Activated T-helper 17 cell treated with anti-CD3 and anti-CD28 coated beads, Interleukin-2, amount 50 U/mL, for 72 hours (primary cell): Measurements from ENCODE around the gene UCK1. TPM values are rescaled to one million over a fixed set of nuclear protein-coding genes. Genes with fewer than 3 reads are reported as not detected.

ENCODE experiments used
- ATAC-seq: fragments of 150-1000 bp; cut with Tn5 transposase; replicated peaks from 2 replicates; pipeline ENCODE4 v1.10.0; 2021; ENCODE audit warnings: mild to moderate bottlenecking, moderate library complexity
- H3K27ac Mint-ChIP-seq: one replicate; pipeline ENCODE4 v1.8.0; 2022; ENCODE audit warnings: mixed read lengths
- H3K27me3 Mint-ChIP-seq: one replicate; pipeline ENCODE4 v1.8.0; 2022; ENCODE audit warnings: mixed read lengths
- H3K36me3 Mint-ChIP-seq: one replicate; pipeline ENCODE4 v1.8.0; 2022; ENCODE audit warnings: low read depth, mild to moderate bottlenecking, mixed read lengths
- H3K4me1 Mint-ChIP-seq: one replicate; pipeline ENCODE4 v1.8.0; 2022; ENCODE audit warnings: mixed read lengths
- H3K4me3 Mint-ChIP-seq: one replicate; pipeline ENCODE4 v1.8.0; 2022; ENCODE audit warnings: mild to moderate bottlenecking, mixed read lengths
- H3K9me3 Mint-ChIP-seq: one replicate; pipeline ENCODE4 v1.8.0; 2022; ENCODE audit warnings: mixed read lengths
- total RNA-seq, 2 donors: library from RNA; stranded (reverse); gene quantifications; one replicate each; pipeline ENCODE4 v1.2.3, GENCODE V29; 2022

The UCK1 gene
- total RNA-seq, 2 donors from 2014 or later = 22.1 to 23.7 TPM

DNA sequence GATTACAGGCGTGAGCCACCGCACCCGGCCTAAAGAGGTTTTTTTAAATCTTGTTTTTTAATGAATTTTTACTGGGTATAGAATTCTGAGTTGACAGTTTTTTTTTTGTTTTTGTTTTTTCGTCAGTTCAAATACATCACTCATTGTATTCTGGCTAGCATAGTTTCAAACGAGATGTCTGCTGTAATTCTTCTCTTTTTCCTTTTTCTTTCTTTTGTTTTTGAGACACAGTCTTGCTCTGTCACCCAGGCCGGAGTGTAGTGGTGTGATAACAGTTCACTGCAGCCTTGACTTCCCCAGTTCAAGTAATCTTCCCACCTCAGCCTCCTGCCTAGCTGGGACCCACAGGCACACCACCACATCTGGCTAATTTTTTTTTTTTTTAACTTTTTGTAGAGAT, 12.1 kb upstream of the UCK1 start:
- no peak for ATAC-seq
- Mint-ChIP-seq H3K27me3 (peaks cover 11% of the 10 kb centered on the region), H3K4me3 (no peak overlapping the region), H3K36me3 (no peaks in the 10 kb centered on the region), H3K4me1 (peaks cover 19% of the 10 kb centered on the region), H3K27ac (no peak overlapping the region), H3K9me3 (peaks cover 5% of the 10 kb centered on the region)

DNA sequence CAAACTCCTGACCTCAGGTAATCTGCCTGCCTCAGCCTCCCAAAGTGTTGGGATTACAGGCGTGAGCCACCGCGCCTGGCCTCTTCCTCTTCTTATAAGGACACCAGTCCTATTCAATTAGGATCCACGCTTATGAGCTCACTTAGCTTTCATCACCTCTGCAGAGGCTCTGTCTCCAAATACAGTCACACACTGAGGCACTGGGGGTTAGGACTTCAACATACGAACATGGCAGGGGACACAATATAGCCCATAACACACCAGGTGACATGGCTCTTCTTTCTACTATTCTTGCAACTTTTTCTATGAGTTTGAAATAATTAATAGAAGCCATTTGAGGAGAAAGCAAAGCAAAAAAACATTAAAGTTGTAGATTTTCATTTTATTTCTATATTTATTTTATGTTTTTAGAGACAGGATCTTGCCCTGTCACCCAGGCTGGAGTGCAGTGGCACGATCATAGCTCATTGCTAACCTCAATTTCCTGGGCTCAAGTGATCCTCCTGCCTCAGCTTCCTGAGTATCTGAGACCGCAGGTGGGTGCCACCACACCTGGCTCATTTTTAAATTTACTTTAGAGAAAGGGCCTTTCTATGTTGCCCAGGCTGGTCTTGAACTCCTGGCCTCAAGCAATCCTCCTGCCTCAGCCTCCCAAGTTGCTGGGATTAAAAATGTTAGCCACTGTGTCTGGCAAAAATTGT, 8.3 kb upstream of the UCK1 start:
- no peak overlapping the region for H3K27ac Mint-ChIP-seq

DNA sequence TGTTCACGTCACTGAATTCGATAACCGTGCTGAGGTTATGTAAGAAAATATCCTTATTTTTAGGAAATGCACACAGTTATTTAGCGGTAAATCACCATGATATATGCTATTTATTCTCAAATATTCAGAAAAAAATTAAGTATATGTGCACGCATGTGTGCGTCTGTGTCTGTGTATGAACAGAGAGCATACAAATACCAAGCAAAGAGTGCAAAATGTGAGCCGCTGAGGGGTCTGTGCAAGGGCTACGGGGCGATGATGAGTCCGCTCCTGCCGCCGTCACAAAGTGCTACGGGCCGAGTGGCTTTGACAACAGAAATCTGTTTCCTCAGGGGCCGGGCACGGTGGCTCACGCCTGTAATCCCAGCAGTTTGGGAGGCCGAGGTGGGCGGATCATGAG, 6.9 kb upstream of the UCK1 start:
- H3K27me3 Mint-ChIP-seq = no peaks in the 10 kb centered on the region
- H3K27ac Mint-ChIP-seq = no peak overlapping the region
- no peak overlapping the region for H3K4me3 Mint-ChIP-seq
- ATAC-seq = no peak
- peaks cover 16% of the 10 kb centered on the region for H3K4me1 Mint-ChIP-seq
- H3K36me3 Mint-ChIP-seq = no peaks in the 10 kb centered on the region
- peaks cover 4% of the 10 kb centered on the region for H3K9me3 Mint-ChIP-seq

More for the DNA sequence above, 8.3 kb upstream of the UCK1 start:
- ATAC-seq = peak; percentile 48
- peaks cover 15% of the 10 kb centered on the region for H3K4me1 Mint-ChIP-seq
- peaks cover 4% of the 10 kb centered on the region for H3K9me3 Mint-ChIP-seq
- no peaks in the 10 kb centered on the region for H3K36me3 Mint-ChIP-seq
- no peaks in the 10 kb centered on the region for H3K27me3 Mint-ChIP-seq
- H3K4me3 Mint-ChIP-seq = no peak overlapping the region

DNA sequence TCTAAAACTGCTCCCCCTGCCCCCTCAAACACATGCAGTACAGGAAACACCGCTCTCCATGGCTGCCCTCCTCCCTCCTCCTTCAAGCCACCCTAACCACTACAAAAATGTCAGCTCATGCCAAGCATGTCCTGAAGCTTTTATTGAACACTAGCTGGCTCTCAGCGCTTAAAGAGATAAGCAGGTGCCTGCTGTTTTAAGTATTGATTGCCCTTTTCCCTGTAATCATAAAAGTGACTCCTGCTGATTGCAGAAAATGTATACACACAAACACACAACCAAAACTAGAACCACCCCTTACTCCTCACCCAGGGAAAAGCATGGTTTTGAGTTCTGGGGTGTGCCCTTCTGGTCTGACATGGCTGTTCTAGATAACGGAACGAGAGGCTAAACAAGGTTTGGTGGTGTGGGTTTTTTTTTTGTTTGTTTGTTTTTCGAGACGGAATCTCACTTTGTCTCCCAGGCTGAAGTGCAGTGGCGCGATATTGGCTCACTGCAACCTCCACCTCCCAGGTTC, 3.7 kb upstream of the UCK1 start:
- Mint-ChIP-seq H3K9me3 (no peaks in the 10 kb centered on the region), H3K4me3 (no peak overlapping the region), H3K27ac (no peak overlapping the region), H3K27me3 (no peaks in the 10 kb centered on the region), H3K36me3 (peaks cover 2% of the 10 kb centered on the region), H3K4me1 (peaks cover 11% of the 10 kb centered on the region)
- ATAC-seq = no peak

DNA sequence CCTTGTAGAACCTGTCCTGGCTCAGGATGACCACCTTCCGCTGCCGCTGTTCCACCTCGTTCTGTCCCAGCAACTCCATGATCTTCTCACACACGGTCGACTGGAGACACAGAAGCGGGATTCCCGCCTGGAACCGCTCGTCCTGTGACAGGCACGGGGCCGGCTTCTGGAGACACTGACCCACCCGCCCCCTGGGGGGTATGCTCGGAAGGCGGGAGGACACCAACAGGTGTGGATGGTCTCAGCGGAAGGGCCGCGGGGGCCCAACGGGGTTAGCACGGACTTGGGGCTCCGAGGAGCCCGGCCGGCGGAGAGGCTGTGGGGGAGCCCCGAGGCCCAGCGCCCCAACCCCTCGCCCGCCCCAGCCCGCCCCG, 530 bp downstream of the UCK1 start:
- Mint-ChIP-seq H3K4me1 (peaks cover 6% of the 10 kb centered on the region), H3K27ac (peak overlapping the region; percentile 33), H3K4me3 (peak overlapping the region; percentile 68), H3K36me3 (peaks cover 38% of the 10 kb centered on the region), H3K9me3 (no peaks in the 10 kb centered on the region), H3K27me3 (no peaks in the 10 kb centered on the region)
- ATAC-seq = peak; percentile 25

DNA sequence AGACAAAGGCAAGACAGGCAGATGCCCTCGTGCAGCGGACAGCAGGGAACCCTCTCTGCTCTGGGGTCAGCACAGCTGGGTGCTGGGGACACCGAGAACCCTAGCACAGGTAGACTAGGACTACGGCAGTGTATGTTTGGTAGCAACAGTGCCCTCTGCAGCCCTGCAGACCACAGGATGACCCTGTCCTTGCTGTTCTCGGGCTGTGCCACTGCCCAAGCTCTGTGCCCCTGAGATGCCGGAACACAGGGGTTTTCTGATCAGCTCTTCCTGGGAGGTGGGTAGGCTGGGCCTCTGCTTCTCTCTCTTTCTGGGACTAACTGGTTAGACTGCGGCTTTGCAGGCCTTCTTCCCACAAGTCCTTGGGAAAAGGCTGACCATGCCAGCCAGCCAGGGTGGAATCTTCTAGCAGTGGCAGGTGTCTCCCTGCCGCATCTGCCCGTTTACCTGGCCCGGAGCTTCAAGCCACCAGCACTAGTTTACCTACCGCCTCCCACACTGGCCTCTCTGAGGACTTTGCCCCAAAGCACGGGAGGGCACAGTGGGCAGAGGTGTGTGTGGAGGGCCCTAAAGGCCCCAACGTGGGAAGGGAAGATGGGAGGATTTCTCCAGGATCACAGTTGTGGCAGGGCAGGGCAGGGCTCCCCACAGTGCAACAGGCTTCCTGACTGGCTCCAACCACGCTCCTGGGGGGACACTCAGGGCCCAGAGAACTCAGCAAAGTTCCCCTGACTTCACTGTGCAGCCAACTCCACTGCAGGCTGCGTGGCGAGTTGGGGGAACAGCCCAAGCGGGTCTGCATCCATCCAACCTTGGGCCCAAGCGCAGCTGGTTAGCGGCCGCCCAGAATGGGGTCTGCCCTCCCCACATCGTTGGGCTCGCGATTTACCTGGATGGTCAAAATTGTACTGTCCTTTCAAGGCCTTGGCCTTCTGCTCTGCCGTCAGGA, 1.2 kb downstream of the UCK1 start:
- Mint-ChIP-seq H3K4me3 (peak overlapping the region; percentile 68), H3K9me3 (no peaks in the 10 kb centered on the region), H3K27me3 (no peaks in the 10 kb centered on the region), H3K27ac (peak overlapping the region; percentile 36), H3K4me1 (peaks cover 6% of the 10 kb centered on the region), H3K36me3 (peaks cover 45% of the 10 kb centered on the region)
- ATAC-seq = no peak

DNA sequence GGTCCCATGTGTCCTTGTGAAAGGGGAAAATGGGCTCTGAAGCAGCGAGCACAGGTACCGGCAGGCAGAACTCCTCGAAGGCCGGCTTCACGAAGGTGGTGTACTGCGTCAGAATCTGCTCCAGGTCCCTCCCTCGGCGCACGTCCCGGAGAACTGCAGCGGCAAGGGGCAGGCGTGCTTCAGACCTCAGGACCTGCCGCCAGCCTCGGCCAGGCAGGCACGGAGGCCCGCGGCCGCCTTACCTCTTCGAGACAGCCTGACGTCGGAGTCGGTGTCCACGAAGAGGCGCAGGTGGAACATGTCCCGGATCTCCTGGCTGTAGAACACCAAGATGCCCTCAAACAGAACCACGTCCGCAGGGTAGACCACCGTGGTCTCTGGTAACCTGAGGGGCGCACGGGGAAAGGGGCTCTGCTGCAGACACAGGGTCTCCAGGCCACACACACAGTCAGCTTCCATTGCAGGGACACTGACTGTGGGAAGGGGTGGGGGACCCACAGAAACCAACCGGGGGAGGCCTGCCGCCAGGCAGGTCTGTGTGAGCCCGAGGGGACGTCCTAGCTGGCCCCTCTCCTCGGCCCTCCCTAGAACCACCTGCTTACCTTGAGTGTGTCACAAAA, 2.1 kb downstream of the UCK1 start:
- no peak for ATAC-seq
- Mint-ChIP-seq H3K36me3 (peaks cover 53% of the 10 kb centered on the region), H3K27me3 (no peaks in the 10 kb centered on the region), H3K4me1 (peaks cover 4% of the 10 kb centered on the region), H3K9me3 (no peaks in the 10 kb centered on the region), H3K27ac (no peak overlapping the region), H3K4me3 (peak overlapping the region; percentile 68)

DNA sequence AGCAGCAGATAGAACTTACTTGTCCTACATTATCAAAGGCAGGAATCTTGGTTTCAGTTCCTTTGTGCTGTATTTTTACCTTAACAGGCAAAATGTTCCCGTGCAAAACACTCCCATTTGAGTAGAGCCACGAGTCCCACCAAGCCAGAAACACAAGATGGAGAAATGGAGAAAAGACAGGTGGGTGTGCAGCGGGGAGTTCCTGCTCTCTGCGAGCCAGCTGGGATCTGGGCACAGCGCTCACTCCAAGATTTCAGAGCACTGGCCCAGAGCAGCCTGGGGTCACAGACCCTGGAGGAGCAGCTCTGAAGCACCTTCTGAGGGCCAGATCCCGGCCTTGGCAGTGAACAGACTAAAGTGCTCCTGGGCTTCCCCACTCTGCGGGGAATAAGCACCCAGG, 2.9 kb downstream of the UCK1 start:
- Mint-ChIP-seq H3K27me3 (no peaks in the 10 kb centered on the region), H3K36me3 (peaks cover 56% of the 10 kb centered on the region), H3K4me3 (peak overlapping the region; percentile 13), H3K9me3 (no peaks in the 10 kb centered on the region), H3K4me1 (peaks cover 4% of the 10 kb centered on the region), H3K27ac (peak overlapping the region; percentile 52)
- no peak for ATAC-seq

DNA sequence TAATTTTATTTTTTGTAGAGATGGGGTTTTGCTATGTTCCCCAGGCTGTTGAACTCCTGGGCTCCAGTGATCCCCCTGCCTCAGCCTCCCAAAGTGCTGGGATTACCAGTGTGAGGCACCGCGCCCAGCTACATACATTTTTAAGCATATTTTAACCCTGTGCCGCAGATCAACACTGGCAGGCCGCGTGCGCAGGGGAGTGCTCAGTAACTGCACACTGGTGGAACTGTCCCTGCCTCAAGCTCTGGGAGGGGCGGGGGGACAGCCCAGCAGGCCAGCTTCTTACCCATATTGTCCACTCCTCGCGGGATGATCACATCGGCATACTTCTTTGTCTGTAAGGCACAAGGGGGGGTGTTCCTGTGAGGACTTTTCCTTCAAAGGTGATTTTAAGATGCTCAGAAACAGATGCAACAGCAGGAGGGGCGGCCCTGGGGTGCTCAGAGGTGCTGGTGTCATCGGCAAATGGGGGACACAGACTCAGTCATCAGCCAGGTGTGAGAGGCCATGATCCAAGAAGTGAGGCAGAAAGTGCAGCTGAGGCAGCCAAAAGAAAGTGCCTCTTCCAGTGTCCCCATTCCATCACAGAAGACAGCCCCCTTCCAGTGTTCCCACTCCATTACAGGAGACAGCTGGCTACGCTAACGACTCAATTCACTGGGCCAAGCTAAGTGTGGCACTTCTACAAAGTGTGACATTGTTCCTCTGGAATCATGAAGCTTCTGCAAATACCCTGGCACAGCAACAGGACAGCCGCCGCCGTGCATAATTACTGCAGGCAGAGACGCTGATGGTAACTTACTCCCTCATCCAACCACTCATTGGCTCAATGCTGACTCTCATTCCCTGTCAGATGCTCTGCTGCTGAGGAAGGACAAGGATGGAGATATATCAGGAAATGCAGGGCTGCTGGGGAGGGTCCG, 5.2 kb downstream of the UCK1 start:
- peaks cover 78% of the 10 kb centered on the region for H3K36me3 Mint-ChIP-seq

DNA sequence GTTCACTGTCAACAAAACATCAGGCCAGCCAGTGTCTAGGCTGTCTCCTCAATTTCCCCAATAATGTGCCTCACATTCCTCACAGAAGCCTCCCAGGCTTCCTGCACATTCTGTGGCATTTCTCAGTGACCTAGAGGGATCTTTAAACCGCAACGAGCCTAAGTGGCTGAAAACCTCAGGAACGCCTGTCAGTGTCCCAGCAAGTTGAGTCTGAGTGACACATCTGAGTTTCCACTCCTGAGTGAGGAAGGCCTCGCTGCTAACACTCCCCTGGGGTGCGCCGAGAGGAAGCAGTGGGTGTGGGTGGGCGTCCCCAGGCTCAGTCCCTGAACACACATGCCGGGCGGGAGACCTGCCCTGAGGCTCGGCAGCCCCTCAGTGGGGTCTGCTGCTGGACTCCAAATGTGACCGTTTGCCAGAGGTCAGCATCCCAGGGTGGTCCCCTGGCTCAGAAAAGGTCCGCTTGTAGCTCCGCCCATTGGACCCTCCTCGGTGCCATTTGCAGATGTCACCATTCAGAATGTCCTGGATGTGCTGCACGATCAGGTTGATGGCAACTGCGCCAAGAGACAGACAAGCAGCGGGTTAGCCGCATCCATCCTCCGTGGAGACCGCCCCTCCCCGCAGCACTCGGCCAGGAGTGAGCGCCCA, 6.3 kb downstream of the UCK1 start:
- no peak for ATAC-seq
- H3K36me3 Mint-ChIP-seq = peaks cover 88% of the 10 kb centered on the region
- H3K27ac Mint-ChIP-seq = no peak overlapping the region
- H3K27me3 Mint-ChIP-seq = no peaks in the 10 kb centered on the region
- peaks cover 4% of the 10 kb centered on the region for H3K4me1 Mint-ChIP-seq
- no peaks in the 10 kb centered on the region for H3K9me3 Mint-ChIP-seq
- H3K4me3 Mint-ChIP-seq = no peak overlapping the region

More for the DNA sequence above, 5.2 kb downstream of the UCK1 start:
- Mint-ChIP-seq H3K4me1 (peaks cover 4% of the 10 kb centered on the region), H3K27me3 (no peaks in the 10 kb centered on the region), H3K4me3 (no peak overlapping the region), H3K9me3 (no peaks in the 10 kb centered on the region), H3K27ac (no peak overlapping the region)
- ATAC-seq = no peak

DNA sequence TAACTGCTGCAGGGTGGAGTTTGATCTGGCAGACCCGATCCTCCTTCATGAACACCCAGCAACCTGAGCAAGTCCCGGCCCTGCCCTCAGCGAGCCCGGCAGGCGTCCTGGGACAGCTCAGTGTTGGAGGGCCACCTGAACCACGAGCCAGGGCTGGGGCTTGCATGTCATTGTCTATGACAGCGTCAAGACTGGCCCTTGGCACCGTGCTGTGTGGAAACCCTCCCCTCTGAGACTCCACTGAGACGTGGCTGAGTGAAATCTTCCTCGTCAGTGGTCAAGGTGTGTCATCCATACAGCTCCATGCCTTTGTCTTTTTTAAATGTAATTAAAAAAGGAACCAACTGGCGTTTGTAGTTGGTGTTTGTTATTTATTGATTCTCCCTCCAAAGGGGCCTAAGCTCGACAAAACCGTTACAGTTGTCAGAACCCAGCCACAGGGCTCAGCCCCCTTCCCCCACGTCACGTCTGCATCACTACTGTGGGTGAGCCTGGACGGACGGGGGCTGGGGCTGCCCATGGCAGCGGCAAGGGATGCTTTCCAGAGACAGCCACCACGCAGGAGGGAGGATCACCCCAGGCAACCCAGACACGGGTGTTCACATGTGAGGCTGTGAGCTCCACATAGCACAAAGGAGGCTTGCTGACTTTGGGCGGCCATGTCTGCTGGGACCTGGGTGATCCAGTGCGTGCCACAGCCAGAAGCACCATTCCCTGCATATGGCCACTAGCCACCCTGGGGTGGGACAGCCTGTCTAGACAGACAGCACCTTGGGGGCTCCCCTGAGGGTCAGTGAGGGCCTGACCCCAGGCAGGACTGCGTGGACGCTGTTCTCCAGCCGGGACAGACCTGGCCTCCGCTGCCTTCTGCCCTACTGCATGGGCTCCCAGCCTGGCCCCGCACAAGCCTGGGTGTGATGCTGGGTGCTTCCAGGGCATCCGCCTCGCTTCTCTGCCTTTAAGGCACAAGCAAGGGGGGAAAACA, 7.3 kb downstream of the UCK1 start:
- peaks cover 4% of the 10 kb centered on the region for H3K4me1 Mint-ChIP-seq

DNA sequence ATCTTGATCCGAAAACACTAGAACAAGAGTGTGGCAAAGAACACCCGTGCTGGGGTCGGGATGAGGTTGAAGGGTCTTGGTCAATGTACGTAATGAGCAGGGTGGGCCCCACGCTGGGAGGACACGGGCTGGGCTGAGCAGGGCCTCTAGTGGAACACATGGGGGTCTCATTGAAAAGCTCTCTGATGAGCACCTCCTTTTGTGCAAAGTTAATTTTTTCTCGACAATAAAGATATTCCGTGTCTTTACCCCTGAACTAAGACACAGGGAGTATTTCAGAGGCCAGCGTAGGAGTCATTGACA, 8.0 kb downstream of the UCK1 start:
- H3K4me1 Mint-ChIP-seq = peaks cover 4% of the 10 kb centered on the region
- peaks cover 92% of the 10 kb centered on the region for H3K36me3 Mint-ChIP-seq
- ATAC-seq = no peak
- no peak overlapping the region for H3K27ac Mint-ChIP-seq
- H3K9me3 Mint-ChIP-seq = no peaks in the 10 kb centered on the region
- H3K4me3 Mint-ChIP-seq = no peak overlapping the region
- no peaks in the 10 kb centered on the region for H3K27me3 Mint-ChIP-seq

More for the DNA sequence above, 7.3 kb downstream of the UCK1 start:
- ATAC-seq = peak; percentile 11
- no peak overlapping the region for H3K4me3 Mint-ChIP-seq
- peaks cover 92% of the 10 kb centered on the region for H3K36me3 Mint-ChIP-seq
- H3K9me3 Mint-ChIP-seq = no peaks in the 10 kb centered on the region
- no peak overlapping the region for H3K27ac Mint-ChIP-seq
- no peaks in the 10 kb centered on the region for H3K27me3 Mint-ChIP-seq
